HK-2 (cell line): Measurements from ENCODE around the gene GSTM3.

Source experiments
- DNase-seq: peaks from one replicate; pipeline ENCODE4 v3.0.0-alpha.2; 2018; ENCODE audit not compliant: unreplicated experiment

GSTM3 gene

DNA sequence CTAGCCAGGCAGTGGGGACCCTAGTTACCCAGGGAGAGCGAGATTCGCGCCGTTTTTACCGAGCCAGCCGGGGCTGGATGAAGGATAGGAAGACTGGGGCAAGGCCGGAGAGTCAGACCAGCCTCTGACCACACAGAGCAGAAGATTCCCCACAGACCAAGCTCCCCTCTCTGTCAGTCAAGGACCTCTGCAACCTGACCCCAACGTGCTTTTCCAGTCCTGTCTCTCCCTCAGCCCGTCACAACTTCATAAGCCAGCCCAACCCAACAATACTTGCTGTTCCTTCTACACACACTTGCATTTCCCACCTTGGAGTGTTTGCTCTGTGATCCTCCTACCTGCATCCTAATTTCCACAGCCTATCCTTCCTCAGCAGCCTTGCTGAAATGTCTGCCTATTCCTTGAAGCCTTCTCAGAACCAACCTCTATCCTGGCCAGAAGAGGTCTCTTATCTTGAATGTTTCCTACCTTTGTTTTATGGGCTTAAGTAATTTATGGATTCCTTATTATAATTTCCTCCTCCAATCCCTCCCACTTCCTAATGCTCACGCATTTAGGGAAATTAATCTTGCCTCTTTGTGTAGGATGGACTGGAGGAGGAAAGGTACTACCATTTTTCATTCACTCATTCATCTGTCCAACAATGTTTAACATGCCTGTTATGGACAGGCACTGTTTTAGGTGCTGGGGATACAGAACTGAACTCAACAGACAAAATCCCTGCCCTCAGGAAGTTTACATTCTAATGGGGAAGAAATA lies at the start of gene GSTM3:
TSS of gene GSTM3 (minus strand) at position 424 of the 759 bp plus-strand sequence. CDS start 751 bp downstream, outside the sequence.
- no peak for DNase-seq

DNA sequence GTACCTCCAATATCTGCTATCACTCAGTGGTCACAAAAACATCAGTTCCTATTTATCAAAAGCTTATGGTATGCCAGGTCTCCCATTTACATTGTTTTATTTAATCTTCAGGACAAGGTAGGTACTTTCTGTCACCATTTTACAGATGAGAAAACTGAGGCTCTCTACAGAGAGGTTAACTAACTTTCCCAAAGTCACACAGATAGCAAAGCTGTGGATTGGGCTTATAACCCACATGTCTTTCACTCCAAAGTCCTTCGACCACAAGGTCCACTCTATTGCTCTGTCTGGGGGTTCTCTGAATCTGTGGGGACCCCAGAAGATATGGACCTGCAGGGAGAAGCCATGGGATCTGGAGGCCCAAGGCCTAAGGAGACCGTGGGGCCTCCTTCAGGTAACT lies 49.5 kb upstream of the GSTM3 start:
- DNase-seq = no peak

DNA sequence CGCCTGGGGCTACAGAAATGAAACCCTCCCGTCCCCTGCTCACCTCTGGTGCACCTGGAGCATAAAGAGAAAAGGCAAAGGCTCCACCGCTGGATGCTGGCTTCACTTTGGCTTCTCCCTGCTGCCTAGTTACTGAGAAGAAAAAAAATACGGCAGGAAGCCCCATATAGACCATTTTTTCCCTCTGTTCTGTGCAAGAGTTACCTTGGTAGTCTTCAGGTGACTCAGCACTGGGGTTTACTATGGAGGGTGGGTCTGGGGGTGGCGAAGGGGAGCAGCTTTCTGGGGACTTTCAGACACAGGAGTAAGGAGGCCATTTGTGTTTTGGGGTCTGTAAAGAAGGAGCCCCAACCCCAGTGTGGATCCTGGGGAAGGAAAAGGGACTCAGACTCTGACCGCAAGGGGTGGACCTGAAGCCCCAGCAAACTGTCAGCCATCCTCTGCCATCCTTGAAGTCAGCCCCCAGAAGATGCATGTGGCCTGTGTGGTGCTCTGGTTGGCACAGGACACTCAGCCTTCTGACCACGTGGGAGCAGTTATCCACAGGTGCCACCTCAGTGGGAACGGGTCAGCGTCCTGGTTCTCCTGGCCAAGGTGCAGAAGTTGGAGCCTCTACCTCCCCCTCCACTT lies 48.8 kb upstream of the GSTM3 start:
- DNase-seq = no peak

DNA sequence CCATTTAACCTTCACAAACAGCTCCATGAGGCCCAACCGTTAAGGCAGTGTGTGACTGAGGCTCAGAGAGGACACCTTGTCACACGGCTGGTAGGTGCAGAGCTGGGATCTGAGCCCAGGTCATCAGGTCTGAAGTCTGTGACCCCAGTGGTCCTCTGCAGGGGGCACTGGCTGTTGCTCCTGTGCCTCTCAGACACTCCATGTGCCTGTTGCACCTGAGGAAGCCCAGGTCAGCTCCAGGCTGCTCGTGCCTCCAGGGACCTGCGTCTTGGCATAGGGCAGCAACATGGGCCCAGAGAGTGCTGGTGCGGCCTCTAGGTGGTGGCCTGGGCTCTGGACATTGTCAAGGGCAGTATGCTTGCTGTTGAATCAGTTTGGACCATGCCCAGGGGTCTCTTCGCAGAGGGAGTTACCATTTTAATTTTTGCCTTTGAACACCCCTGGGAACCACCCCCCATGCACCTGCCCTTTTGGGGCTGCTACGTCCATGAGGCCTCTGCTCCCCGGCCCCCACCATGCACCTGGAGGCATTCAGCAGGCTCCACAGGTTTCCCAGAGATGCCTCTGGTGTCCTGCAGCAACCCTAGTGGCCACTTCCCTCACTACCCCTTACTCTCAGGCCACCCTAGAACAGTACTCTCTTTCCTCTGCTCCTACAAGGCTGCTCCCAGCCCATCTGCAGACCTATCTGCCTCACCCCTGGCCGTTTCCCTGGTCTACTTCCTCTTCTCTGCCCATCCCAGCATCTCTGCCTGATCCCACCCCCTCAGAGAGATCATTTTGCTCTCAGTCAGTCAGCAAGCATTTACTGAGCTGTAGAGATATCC lies 48.1 kb upstream of the GSTM3 start:
- DNase-seq = no peak

DNA sequence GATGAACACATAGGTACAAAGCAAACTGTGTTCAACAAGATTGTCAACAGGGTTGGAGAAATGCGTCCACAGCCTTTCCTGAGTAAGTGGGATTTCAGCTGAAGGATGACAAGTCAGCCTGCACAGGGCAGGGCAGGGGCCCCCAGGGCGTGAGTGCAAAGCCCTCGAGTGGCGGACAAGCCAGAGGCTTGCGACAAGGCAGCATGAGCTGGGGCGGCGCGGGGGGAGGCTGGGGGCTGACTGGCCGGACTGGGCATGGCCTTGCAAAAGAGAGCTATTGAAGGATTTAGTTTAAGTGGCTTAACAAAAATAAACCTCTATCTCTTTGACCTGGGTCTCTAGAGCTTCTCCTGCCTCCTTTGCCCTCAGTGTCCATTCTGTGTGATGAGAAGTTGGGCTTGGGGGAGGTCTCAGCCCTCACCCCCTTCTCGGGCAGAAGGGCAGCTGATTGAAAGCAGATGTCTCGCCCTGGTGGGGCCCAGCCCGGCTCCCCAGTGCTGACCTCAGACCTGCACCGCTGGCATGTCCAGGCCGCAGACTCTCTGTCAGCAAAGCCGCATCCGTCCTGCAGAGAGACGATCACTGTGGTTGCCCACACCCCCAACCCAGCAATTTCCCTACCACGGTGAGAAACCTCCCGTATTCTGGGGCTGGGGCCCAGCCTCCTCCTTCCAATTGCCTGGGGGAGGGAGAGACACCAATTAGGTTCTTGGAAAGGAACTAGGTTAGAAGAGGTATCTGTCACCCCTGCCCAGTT lies 47.2 kb upstream of the GSTM3 start:
- DNase-seq = no peak

DNA sequence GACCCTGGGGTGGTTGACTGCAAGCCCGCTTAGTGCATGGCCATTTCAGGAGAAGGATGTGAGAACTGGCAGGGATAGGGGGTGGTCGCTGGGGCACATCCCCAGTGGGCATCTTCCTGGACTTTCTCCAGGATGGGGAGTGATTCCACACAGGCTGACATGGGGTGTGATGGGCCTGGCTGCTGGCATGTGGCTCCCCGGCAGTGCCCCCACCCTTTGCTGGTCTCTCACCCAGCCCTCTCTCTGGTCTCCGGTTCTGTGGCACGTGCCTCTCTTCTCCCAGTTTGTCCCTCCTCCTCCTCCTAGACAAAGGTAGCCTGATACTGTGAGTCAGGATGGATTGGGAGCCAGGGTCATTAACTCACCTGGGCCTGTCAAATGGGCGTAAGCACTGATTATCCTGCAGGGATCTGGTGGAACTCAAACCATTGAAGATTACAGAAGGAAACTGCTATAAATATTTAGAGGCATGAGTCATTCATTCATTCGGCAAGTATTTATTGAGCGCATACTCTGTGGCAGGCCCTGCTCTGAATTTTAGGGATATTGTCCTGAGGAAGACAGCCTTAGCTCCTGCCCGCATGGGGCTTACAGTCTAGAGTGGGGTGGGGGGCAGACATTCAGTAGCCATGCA lies 46.5 kb upstream of the GSTM3 start:
- DNase-seq = no peak

DNA sequence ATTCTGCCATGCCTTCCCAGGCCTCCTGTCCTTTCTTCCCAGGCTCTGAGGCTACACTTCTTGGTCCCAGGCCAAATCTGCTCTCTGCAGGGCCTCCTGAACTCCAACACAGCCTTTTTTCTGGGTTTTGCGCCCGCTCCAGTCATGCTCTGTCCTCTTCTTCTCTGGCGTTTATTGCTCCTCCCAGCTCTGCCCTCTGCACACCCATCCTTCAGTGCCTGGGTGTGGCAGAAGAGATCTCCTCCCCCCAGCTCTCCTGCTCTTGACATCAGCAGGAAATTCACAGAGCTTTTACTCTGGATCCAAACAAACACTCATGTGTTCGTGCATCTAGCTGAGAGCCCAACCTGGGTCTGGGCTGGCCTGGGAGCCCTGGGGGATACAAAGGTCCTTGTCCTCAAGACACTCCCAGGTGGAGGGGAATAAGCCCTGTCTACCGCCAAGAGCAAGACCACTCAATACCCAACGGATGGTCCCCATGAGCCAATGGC lies 45.7 kb upstream of the GSTM3 start:
- no peak for DNase-seq

DNA sequence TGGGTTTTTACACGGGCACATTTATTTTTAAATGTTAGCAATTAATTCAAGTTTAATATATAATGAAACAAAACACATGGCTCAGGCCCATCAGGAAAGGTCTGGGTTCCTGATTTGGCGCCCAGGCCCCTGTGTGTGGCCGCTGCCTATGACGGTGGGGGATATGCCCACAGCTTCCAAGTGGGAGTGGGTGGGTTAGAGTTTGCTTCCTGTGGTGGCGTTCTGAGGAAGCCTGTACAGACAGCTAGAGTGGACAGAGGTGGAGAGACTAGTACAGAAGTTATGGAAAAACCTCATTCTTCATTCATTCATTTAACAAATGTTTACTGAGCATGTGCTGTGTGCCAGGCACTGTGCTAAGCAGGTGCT lies 45.3 kb upstream of the GSTM3 start:
- DNase-seq = no peak

DNA sequence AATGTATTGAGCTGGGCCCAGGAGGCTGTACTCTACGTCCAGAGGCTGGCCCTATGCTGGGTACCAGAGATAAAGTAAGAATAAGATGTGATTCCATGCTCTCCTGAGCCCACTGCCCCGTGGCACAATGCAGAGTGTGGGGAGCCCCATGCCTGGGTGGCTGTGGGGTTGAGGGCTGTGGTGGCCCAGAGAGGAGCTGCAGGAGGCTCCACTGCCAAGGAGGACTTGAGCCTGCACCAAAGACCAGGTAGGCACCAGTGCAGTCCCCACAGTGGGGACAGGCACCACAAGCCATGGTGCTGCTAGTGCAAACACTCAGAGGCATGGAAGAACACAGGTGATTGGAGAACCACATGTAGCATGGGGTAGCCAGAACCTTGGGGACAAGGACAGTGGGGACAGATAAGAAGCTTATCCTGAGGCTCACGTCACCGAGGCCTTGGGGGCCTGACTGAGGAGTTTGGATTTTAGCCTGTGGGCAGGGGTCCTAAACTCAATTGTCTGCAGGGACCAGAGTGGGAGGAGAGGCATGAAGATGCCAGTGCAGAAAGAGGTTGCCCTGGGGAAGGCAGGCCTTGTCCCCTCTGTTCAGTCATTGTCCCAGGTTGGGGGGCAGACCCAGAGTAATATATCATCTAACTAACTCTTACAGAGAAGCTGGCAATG lies 44.7 kb upstream of the GSTM3 start:
- no peak for DNase-seq

DNA sequence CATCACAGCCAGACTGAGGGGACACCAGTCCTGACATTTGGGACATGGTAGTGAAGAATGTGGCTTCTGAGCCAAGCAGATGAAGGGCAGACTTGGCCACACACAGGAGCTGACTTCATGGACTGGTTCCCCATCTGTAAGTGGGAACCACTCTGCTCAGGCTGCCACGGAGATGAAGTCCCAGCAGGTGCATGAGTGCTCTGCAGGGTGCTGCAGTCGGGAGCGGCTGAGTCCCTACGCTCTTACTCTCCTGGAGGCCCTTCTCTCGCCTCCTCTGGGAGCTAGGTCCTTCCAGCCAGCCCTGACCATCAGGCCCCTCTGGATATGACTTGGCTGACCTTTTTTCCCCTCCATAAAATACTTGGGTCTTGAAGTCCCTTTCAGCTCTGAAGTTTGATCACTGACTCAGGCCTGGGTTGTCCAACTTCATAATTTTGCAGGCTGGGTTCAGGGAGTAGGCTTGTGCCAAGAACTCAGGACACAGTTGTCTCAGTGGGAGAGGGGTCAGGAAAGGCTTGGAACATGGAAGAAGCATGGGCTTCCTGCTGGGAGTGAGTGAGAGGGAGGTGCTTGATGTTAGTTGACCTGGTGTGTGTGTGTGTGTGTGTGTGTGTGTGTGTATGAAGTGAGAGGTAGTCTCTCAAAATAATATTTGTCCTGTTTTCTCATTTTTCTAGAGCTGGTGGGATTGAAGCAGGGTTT lies 43.9 kb upstream of the GSTM3 start:
- DNase-seq = no peak

DNA sequence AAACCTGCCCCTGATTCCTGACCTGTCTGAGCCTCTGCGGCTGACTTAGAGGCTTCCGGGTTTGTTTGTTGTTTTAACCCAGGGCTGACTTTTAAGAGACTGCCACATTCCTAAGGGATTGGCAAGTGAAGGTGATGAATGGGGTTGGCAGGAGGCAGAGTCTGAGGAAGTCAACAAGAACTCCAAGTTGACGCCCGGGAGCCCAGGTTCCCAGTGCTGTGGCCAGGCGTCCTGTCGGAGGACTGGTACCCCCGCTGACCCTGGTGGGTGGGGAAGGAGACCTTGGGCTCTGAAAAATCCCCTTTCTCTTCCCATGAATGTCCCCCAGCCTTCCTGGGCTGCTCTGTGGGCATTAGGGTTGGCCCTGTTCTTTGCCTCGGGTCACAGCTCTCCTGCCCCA lies 42.6 kb upstream of the GSTM3 start:
- peak; percentile 70 for DNase-seq

DNA sequence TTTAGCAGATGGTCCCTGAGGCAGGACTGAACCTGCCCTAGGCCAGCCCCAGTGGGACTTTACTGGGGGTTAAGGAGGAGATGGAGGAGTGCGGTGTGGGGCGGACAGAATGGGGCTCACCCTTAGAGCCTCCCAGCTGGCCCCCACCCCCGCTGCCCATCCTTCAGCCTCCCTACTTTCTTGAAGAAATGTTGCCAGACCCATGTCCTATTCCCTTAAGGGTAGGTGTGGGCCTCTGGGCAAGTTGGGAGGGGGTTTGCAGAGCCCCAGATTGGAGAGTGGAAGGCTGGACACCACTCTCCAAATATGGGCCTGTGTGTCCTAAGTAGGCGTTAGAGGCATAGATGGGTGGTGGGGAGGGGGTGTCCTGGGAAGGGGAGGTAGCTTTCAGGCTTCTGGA lies 42.1 kb upstream of the GSTM3 start:
- no peak for DNase-seq

DNA sequence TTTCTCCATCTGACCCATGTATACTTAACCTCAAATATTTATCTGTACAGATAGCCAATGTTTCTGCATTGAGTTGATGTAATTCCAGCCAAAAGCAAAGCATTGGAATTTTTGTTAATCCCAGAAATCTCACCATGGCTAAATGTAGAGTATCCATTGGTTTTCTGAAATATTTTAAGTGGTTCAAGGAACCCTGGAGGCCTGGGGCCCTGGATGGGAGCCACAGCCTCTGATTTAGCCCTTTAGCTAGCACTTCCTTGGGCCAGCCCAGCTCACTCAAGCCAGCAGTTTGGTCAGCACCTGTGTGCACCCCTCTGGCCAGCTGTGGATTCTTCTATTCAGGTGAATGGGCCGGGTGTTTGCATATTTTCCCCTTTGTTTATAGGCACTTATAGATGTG lies 41.7 kb upstream of the GSTM3 start:
- DNase-seq = no peak

DNA sequence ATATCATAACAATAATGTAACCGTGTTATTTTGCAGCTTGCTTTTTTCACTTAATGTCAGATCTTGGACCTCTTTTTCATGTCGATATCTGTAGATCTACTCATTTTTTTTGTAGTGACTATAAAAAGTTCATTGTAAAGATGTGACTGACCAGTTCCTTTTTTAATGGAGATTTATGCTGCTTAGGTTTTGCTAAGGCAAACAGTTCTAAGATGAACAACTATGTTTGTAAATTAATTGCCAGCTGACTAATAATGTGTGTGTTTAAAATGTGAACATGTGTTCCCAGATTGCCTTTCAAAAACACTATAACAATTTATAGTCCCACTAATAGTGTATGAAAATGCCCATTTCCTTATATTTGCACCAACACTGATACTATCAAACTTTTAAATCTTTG lies 41.0 kb upstream of the GSTM3 start:
- no peak for DNase-seq

DNA sequence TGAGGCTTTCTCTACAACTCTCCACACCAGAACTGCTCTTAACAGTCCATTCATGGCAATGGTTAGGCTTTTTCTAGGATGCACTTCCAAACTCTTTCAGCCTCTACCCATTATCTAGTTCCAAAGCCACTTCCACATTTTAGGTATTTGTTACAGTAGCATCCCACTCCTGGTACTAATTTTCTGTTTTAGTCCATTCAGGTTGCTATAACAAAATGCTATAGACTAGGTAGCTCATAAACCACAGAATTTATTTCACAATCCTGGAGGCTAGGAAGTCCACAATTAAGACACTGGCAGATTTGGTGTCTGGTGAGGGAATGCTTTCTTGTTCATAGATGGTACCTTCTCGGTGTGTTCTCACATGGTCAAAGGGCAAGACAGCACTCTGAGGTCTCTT lies 40.1 kb upstream of the GSTM3 start:
- DNase-seq = no peak

DNA sequence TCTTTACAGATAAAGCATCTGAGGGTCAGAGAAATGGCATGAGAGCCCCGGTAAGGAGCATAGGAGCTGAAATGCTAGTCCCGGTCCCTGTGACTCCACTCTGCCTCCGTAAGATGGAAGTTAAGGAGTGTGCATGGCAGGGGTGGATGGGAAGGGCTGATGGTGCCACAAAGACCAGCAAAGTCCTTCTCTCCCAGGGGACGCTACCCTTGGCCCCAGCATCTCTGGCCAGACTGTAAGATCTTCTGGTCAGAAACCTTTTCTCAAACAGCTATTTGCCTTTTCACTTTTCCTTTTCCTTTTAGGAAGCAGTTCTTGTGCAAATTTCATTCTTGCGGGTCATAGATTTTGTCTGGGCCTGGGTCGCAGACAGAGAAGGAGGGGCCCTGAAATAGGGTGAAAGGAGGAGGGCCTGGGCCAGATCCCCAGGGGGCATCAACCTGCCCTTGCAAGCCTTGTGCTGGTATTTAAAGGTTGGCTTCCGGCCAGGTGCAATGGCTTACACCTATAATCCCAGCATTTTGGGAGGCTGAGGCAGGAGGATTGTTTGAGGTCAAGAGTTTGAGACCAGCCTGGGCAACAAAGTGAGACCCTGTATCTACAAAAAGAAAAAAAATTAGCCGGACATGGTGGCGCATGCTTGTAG lies 37.3 kb upstream of the GSTM3 start:
- no peak for DNase-seq

DNA sequence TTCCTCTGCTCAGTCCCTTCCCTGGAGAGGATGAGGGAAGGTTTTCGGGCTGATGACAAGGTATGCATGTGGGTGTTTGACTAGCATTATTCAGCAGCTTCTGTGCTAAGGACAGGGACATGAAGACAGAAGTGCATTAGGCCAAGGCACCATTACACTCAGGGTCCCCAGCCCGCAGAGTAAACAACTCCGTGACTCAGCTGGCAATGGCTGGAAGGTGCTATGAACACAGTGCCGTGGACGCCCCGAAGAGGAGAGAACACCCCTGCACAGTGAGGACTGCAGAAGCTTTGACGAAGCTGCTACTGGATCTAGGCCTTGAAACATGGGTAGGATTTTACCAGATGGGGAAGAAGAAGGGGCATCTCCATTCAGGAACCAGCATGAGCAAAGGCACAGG lies 36.6 kb upstream of the GSTM3 start:
- DNase-seq = no peak

DNA sequence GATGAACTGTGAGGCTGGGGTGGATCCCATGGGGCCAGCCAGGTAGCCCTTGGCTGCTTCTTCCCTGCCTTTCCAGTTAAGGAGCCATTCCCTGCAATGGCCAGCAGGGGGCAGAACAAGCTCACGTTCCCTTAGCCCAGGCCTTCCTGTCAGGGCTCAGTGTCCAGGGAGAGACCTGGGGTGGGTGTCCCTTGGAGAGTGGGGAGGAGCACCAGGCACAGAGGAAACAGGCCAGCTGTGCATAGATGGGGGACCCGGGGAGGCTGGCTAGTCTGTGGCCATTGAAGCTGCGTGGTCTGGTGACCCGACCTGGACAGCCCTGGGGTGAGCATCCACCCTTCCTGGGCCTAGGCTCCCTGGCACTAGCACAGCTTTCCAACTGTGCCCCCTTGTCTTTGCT lies 36.1 kb upstream of the GSTM3 start:
- peak; percentile 84 for DNase-seq

DNA sequence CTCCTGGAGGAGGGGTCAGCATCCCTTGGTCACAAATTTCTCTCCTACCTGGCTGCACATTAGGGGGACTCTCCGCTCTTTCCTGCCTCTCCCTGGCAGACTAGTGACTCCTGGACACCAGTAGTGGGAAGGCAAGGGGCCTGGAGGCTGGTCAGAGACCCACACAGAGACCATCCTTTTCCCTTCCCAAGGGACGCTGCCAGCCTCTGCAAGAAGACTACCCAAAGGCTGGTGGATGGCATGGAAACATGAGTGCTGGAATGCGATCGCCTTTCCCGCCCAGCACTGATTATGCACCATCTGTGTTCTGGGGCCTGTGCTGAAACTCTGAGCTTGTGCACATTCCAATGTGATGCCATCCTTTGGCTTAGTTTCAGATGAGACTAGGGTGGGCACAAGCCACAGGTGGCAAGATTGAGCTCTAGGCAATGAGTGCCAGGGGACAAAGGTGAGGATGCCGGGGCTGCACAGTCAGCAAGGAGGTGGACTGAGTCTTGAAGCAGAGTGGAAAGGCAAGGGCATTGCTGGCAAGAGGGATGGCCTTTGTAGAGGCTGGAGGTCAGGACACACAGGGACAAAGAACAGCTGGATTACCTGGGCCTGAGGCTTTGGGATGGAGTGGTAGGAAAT lies 35.5 kb upstream of the GSTM3 start:
- no peak for DNase-seq
